Activated T-helper 9 cell treated with anti-CD3 and anti-CD28 coated beads, Interleukin-2, amount 50 U/mL, for 16 hours (primary cell): Measurements from ENCODE around the gene FGD4.

Experiments used
- DNase-seq: peaks from one replicate; pipeline ENCODE4 v3.0.0-alpha.2; 2020; ENCODE audit warnings: low read depth

Gene FGD4

GRCh38 chr12:32457251-32458025, 58.1 kb downstream of the FGD4 start:
- no peak for DNase-seq

GRCh38 chr12:32460638-32461037, 61.3 kb downstream of the FGD4 start:
- DNase-seq = no peak

GRCh38 chr12:32462908-32463307, 63.5 kb downstream of the FGD4 start:
- no peak for DNase-seq

- no peak for DNase-seq
Measured at GRCh38 chr12:32466187-32466586, 66.8 kb downstream of the FGD4 start.

GRCh38 chr12:32466986-32467711, 67.8 kb downstream of the FGD4 start:
- no peak for DNase-seq

GRCh38 chr12:32467959-32468863, 68.9 kb downstream of the FGD4 start:
- no peak for DNase-seq

- DNase-seq = no peak
Measured at GRCh38 chr12:32470936-32471470, 71.6 kb downstream of the FGD4 start.

- DNase-seq = no peak
Measured at GRCh38 chr12:32471591-32472001, 72.2 kb downstream of the FGD4 start.

GRCh38 chr12:32475724-32476123, 76.4 kb downstream of the FGD4 start:
- DNase-seq = no peak

GRCh38 chr12:32476446-32476845, 77.1 kb downstream of the FGD4 start:
- no peak for DNase-seq

- no peak for DNase-seq
Measured at GRCh38 chr12:32477714-32478113, 78.4 kb downstream of the FGD4 start.

- DNase-seq = no peak
Measured at GRCh38 chr12:32478166-32478565, 78.8 kb downstream of the FGD4 start.

GRCh38 chr12:32478858-32479725, 79.7 kb downstream of the FGD4 start:
- no peak for DNase-seq

GRCh38 chr12:32482226-32482625, 82.9 kb downstream of the FGD4 start:
- no peak for DNase-seq

- DNase-seq = no peak
Measured at GRCh38 chr12:32483499-32483898, 84.1 kb downstream of the FGD4 start.

GRCh38 chr12:32483993-32484392, 84.6 kb downstream of the FGD4 start:
- DNase-seq = no peak

- no peak for DNase-seq
Measured at GRCh38 chr12:32486158-32486557, 86.8 kb downstream of the FGD4 start.

GRCh38 chr12:32488132-32488531, 88.8 kb downstream of the FGD4 start:
- DNase-seq = no peak

GRCh38 chr12:32489070-32489469, 89.7 kb downstream of the FGD4 start:
- no peak for DNase-seq

GRCh38 chr12:32490801-32491200, 91.4 kb downstream of the FGD4 start:
- no peak for DNase-seq

- no peak for DNase-seq
Measured at GRCh38 chr12:32493282-32493681, 93.9 kb downstream of the FGD4 start.
